ENCODE results near the gene PKHD1. TPM values are rescaled to one million over a fixed set of nuclear protein-coding genes. Genes with fewer than 3 reads are reported as not detected.

The PKHD1 gene
- total RNA-seq, 2 donors from 2014 or later, result 0.20 TPM

- WGBS, 2 experiments (ENCODE audit: insufficient coverage in 1 of 2, insufficient read length in 1 of 2), result 83 to 84% methylated on average over 4 to 8 of the region's 9 CpGs
- Histone ChIP-seq H3K27ac (ENCODE audit: low read depth, low read length) (no peak overlapping the region), H3K4me3 (ENCODE audit: low read length) (peak overlapping the region; percentile 21), H3K4me1 (ENCODE audit: control insufficient read depth, insufficient read depth, low read length) (peaks cover 6% of the 10 kb centered on the region), H3K9ac (ENCODE audit: extremely low read depth, low read length, poor library complexity, severe bottlenecking) (no peak overlapping the region), H3K9me3 (ENCODE audit: control insufficient read depth, low read length) (no peaks in the 10 kb centered on the region), H3K27me3 (ENCODE audit: control insufficient read depth, insufficient read depth, low read length, poor library complexity, severe bottlenecking) (no peaks in the 10 kb centered on the region), H3K36me3 (ENCODE audit: control insufficient read depth, insufficient read depth, low read length) (no peaks in the 10 kb centered on the region)
- H3K4me3 Mint-ChIP-seq, result no peak overlapping the region
- H3K27me3 Mint-ChIP-seq (ENCODE audit: insufficient read depth), result no peaks in the 10 kb centered on the region
- no peaks in the 10 kb centered on the region for H3K36me3 Mint-ChIP-seq (ENCODE audit: low read depth)
- peak; percentile 17 for TF ChIP-seq CTCF (conservative IDR thresholded peaks at IDR 0.05)
- DNase-seq, result no peak
- peaks cover 12% of the 10 kb centered on the region for H3K9me3 Mint-ChIP-seq
- peaks cover 15% of the 10 kb centered on the region for H3K4me1 Mint-ChIP-seq
- no peak overlapping the region for H3K27ac Mint-ChIP-seq
Observed at GRCh38 chr6:51675020-51675921, 412.1 kb downstream of the PKHD1 start.

- no peak overlapping the region for H3K27ac ChIP-seq (ENCODE audit: low read depth, low read length)
- no peaks in the 10 kb centered on the region for H3K27me3 Mint-ChIP-seq (ENCODE audit: insufficient read depth)
- H3K4me3 ChIP-seq (ENCODE audit: low read length), result no peak overlapping the region
- DNase-seq, result no peak
- no peaks in the 10 kb centered on the region for H3K27me3 ChIP-seq (ENCODE audit: control insufficient read depth, insufficient read depth, low read length, poor library complexity, severe bottlenecking)
- no peak for TF ChIP-seq CTCF (conservative IDR thresholded peaks at IDR 0.05)
- H3K4me1 ChIP-seq (ENCODE audit: control insufficient read depth, insufficient read depth, low read length), result no peaks in the 10 kb centered on the region
- H3K9me3 ChIP-seq (ENCODE audit: control insufficient read depth, low read length), result no peaks in the 10 kb centered on the region
- H3K36me3 Mint-ChIP-seq (ENCODE audit: low read depth), result no peaks in the 10 kb centered on the region
- H3K27ac Mint-ChIP-seq, result no peak overlapping the region
- no peak overlapping the region for H3K4me3 Mint-ChIP-seq
- peaks cover 1% of the 10 kb centered on the region for H3K9me3 Mint-ChIP-seq
- no peaks in the 10 kb centered on the region for H3K4me1 Mint-ChIP-seq
- H3K9ac ChIP-seq (ENCODE audit: extremely low read depth, low read length, poor library complexity, severe bottlenecking), result no peak overlapping the region
- H3K36me3 ChIP-seq (ENCODE audit: control insufficient read depth, insufficient read depth, low read length), result no peaks in the 10 kb centered on the region
Observed at GRCh38 chr6:51663525-51663924, 423.9 kb downstream of the PKHD1 start.

- Mint-ChIP-seq H3K27ac (no peak overlapping the region), H3K27me3 (ENCODE audit: insufficient read depth) (no peaks in the 10 kb centered on the region), H3K36me3 (ENCODE audit: low read depth) (no peaks in the 10 kb centered on the region), H3K4me3 (no peak overlapping the region), H3K9me3 (no peaks in the 10 kb centered on the region), H3K4me1 (no peaks in the 10 kb centered on the region)
- no peak for TF ChIP-seq CTCF (conservative IDR thresholded peaks at IDR 0.05)
- 83 to 95% methylated on average over 1 to 2 of the region's 3 CpGs for WGBS, 2 experiments (ENCODE audit: insufficient coverage in 1 of 2, insufficient read length in 1 of 2)
- Histone ChIP-seq H3K4me1 (ENCODE audit: control insufficient read depth, insufficient read depth, low read length) (no peaks in the 10 kb centered on the region), H3K4me3 (ENCODE audit: low read length) (no peak overlapping the region), H3K36me3 (ENCODE audit: control insufficient read depth, insufficient read depth, low read length) (no peaks in the 10 kb centered on the region), H3K27ac (ENCODE audit: low read depth, low read length) (no peak overlapping the region), H3K27me3 (ENCODE audit: control insufficient read depth, insufficient read depth, low read length, poor library complexity, severe bottlenecking) (no peaks in the 10 kb centered on the region), H3K9ac (ENCODE audit: extremely low read depth, low read length, poor library complexity, severe bottlenecking) (no peak overlapping the region), H3K9me3 (ENCODE audit: control insufficient read depth, low read length) (no peaks in the 10 kb centered on the region)
- no peak for DNase-seq
Observed at GRCh38 chr6:51660767-51661166, 426.6 kb downstream of the PKHD1 start.
